Esophagus squamous epithelium (tissue), 5 donors: ENCODE results near the gene KRT3. TPM values are rescaled to one million over a fixed set of nuclear protein-coding genes. Genes with fewer than 3 reads are reported as not detected.
A peak's percentile ranks its signal among the peaks of the same experiment; 100 is the strongest.

ENCODE experiments used
- DNase-seq: peaks from one replicate; lab custom pipeline; 2025; lab: John Stamatoyannopoulos, UW
- H3K27ac ChIP-seq, 4 donors: fragments of 200-600 bp; sonication (generic); one replicate each; pipeline ENCODE4 v1.5.1; 2016 to 2019; ENCODE audit warnings: mild to moderate bottlenecking in 1 of 4
- H3K27me3 ChIP-seq, 4 donors: fragments of 200-600 bp; sonication (generic); 1 replicate in 3 of 4; 2 replicates in 1 of 4; pipeline versions ENCODE4 v1.5.1 to v1.6.0; 2017 to 2021; ENCODE audit warnings: antibody characterized with exemption in 1 of 4
- H3K36me3 ChIP-seq, 3 donors: fragments of 200-600 bp; sonication (generic); one replicate each; pipeline ENCODE4 v1.5.1; 2016 to 2019
- H3K4me1 ChIP-seq, 3 donors: fragments of 200-600 bp; sonication (generic); one replicate each; pipeline ENCODE4 v1.5.1; 2017 to 2019
- H3K4me3 ChIP-seq, 4 donors: fragments of 200-600 bp; sonication (generic); 1 replicate in 3 of 4; 2 replicates in 1 of 4; pipeline ENCODE4 v1.5.1; 2016 to 2019; ENCODE audit warnings: mild to moderate bottlenecking in 2 of 4, moderate library complexity in 1 of 4
- H3K9me3 ChIP-seq, 3 donors: fragments of 200-600 bp; sonication (generic); one replicate each; pipeline ENCODE4 v1.5.1; 2016 to 2019
- CTCF ChIP-seq, 6 experiments: fragments of 450-650 bp in 4 of 6; fragments of 200-600 bp in 2 of 6; sonication (generic) in 2 of 6; IDR thresholded peaks; one replicate each; pipeline ENCODE4 v1.5.1; 2016 to 2019; ENCODE audit warnings: antibody characterized with exemption in 6 of 6, mild to moderate bottlenecking in 4 of 6, moderate library complexity in 4 of 6
- POLR2A ChIP-seq, 4 donors: fragments of 450-650 bp; IDR thresholded peaks; one replicate each; pipeline ENCODE4 v1.6.1; 2017; ENCODE audit warnings: antibody characterized with exemption in 4 of 4, mild to moderate bottlenecking in 4 of 4, moderate library complexity in 3 of 4
- WGBS, 2 donors: methylation state at CpG; one replicate each; pipeline ENCODE4 v1.1.5; 2018; 5-methylcytosine and 5-hydroxymethylcytosine counted together
- intact Hi-C: fragments of 100-400 bp; cut with DNase I; formaldehyde crosslinking; loops from one replicate; pipeline ENCODE4 v1.15.0; 2022
- total RNA-seq, 4 donors: library from RNA; depleted of rRNA; stranded (reverse); fragments of >200 nt; gene quantifications; one replicate each; pipeline ENCODE4 v1.1.0, GENCODE V29; 2016
- donor health status: DM: yes; HTN: yes; CAD: no.

KRT3 gene
- total RNA-seq, 4 donors from 2014 or later = 0.57 to 1.6 (median 0.86) TPM

GRCh38 chr12:52818887-52819420 is 23.0 kb upstream of the KRT3 start:
- H3K4me1 ChIP-seq = peaks cover 0 to 75% (median 8%) of the 10 kb centered on the region in 3 donors
- peaks cover 0 to 13% (median 0%) of the 10 kb centered on the region in 4 donors for H3K27me3 ChIP-seq
- H3K4me3 ChIP-seq = no peak overlapping the region
- H3K9me3 ChIP-seq = no peaks in the 10 kb centered on the region
- H3K36me3 ChIP-seq = no peaks in the 10 kb centered on the region
- intact Hi-C loops = no loop called here
- no peak for TF ChIP-seq CTCF (IDR thresholded peaks at IDR 0.05)
- TF ChIP-seq POLR2A (IDR thresholded peaks at IDR 0.05) = no peak
- peak overlapping the region in 2 of 4 donors; percentile 38 to 49 for H3K27ac ChIP-seq
- 33 to 37% methylated on average over 3 to 4 of the region's 7 CpGs for WGBS, 2 donors
- no peak for DNase-seq

- H3K36me3 ChIP-seq = no peaks in the 10 kb centered on the region
- H3K4me1 ChIP-seq = peaks cover 0 to 79% (median 8%) of the 10 kb centered on the region in 3 donors
- DNase-seq = no peak
- TF ChIP-seq POLR2A (IDR thresholded peaks at IDR 0.05) (no peak), CTCF (IDR thresholded peaks at IDR 0.05) (no peak)
- H3K27ac ChIP-seq = peak overlapping the region in 3 of 4 donors; percentile 33 to 57 (median 49)
- intact Hi-C loops = no loop called here
- 30 to 35% methylated on average over 4 to 6 of the region's 7 CpGs for WGBS, 2 donors
- peaks cover 0 to 13% (median 0%) of the 10 kb centered on the region in 4 donors for H3K27me3 ChIP-seq
- no peaks in the 10 kb centered on the region for H3K9me3 ChIP-seq
- no peak overlapping the region for H3K4me3 ChIP-seq
Measured at GRCh38 chr12:52818388-52818787, 22.5 kb upstream of the KRT3 start.

DNA sequence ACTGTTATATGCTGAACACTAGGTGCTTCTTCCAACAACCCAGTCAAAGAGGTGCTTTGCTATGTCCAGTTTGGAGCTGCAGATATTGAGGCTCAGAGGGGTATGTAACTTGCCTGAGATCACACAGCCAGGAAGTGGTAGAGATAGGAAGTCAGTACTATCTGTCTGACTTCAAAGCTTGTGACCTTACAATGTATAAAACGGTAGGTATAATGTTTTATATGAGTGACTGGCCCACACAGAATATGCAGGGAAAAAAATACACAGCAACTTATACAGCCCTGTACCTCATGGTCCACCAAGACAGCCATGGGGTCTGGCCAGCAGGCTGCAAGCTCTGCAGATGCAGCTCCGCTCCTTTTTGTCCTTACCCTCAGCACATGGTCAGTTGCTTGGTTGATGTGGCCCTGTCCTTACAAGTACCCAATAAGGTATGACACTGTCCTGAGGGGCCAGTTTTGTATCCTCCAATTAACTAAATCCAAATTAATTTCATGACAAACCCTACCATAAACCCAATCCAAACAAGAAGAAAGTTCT is 21.9 kb upstream of the KRT3 start:
- Histone ChIP-seq H3K36me3 (no peaks in the 10 kb centered on the region), H3K9me3 (no peaks in the 10 kb centered on the region), H3K27me3 (peaks cover 0 to 13% (median 0%) of the 10 kb centered on the region in 4 donors), H3K27ac (peak overlapping the region in 3 of 4 donors; percentile 33 to 57 (median 49)), H3K4me3 (no peak overlapping the region), H3K4me1 (peaks cover 0 to 77% (median 8%) of the 10 kb centered on the region in 3 donors)
- intact Hi-C loops = no loop called here
- TF ChIP-seq POLR2A (IDR thresholded peaks at IDR 0.05) (no peak), CTCF (IDR thresholded peaks at IDR 0.05) (no peak)
- DNase-seq = no peak
- WGBS, 2 donors = 79 to 88% methylated on average over 2 of the region's 2 CpGs

GRCh38 chr12:52817003-52817698 is 21.2 kb upstream of the KRT3 start:
- Histone ChIP-seq H3K27ac (no peak overlapping the region), H3K9me3 (no peaks in the 10 kb centered on the region), H3K27me3 (peaks cover 0 to 13% (median 0%) of the 10 kb centered on the region in 4 donors), H3K4me3 (no peak overlapping the region), H3K4me1 (peaks cover 0 to 71% (median 8%) of the 10 kb centered on the region in 3 donors), H3K36me3 (no peaks in the 10 kb centered on the region)
- no peak for DNase-seq
- no peak for TF ChIP-seq CTCF (IDR thresholded peaks at IDR 0.05)
- TF ChIP-seq POLR2A (IDR thresholded peaks at IDR 0.05) = no peak
- 90 to 91% methylated on average over 3 to 5 of the region's 8 CpGs for WGBS, 2 donors
- intact Hi-C loops = no loop called here
